ENCODE measurements around the gene CYP2B6.
"Not testable (repeated sequence)": the region's sequence is repeated elsewhere in the genome, so short reads cannot be mapped to it uniquely, and the experiment has no call there.

DNA sequence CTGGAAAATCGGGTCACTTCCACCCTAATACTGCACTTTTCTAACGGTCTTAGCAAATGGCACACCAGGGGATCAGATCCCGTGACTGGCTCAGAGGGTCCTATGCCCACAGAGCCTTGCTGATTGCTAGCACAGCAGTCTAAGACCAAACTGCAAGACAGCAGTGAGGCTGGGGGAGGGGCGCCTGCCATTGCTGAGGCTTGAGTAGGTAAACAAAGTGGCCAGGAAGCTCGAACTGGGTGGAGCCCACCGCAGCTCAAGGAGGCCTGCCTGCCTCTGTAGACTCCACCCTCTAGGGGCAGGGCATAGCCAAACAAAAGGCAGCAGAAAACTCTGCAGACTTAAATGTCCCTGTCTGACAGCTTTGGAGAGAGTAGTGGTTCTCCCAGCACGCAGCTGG, 42.2 kb downstream of the CYP2B6 start:
- not testable (repeated sequence) for TF ChIP-seq POLR2A (IDR thresholded peaks at IDR 0.05)
- TF ChIP-seq, protein P1, sequence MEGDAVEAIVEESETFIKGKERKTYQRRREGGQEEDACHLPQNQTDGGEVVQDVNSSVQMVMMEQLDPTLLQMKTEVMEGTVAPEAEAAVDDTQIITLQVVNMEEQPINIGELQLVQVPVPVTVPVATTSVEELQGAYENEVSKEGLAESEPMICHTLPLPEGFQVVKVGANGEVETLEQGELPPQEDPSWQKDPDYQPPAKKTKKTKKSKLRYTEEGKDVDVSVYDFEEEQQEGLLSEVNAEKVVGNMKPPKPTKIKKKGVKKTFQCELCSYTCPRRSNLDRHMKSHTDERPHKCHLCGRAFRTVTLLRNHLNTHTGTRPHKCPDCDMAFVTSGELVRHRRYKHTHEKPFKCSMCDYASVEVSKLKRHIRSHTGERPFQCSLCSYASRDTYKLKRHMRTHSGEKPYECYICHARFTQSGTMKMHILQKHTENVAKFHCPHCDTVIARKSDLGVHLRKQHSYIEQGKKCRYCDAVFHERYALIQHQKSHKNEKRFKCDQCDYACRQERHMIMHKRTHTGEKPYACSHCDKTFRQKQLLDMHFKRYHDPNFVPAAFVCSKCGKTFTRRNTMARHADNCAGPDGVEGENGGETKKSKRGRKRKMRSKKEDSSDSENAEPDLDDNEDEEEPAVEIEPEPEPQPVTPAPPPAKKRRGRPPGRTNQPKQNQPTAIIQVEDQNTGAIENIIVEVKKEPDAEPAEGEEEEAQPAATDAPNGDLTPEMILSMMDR (IDR thresholded peaks at IDR 0.05): not testable (repeated sequence)
